ENCODE results near the gene RNF157.

The RNF157 gene

DNA sequence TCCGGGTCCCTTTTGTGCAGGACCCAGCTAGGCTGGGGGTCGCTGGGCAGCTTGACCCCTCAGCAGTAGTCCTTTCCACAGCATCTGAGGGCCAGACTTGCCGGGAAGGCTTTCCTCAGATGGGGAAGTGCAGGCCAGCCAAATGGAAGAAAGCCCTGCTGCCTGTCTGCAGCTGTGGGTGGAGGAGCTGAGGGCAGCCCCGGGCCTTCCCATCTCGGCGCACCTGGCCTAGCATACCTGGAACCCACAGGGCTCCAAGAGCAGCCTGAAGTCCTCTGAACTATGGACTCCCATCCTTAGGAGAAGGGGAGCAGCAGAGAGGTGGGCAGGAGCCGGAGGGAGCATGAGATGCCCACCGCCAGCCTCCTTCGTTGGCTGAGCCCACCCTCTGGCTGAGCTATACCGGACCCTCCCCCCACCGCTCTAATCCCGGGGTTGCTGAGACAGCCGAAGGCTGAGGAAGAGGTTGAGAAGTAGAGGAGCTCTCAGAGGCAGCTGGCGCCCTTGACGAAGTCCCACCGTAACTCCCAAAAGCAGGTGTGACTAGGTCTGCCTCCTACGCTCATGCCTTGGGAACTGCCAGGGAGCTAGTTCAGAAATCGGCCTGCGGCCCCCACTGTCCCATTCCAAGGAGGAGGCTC lies 38.1 kb upstream of the RNF157 start:
- Mint-ChIP-seq H3K4me3 (no peak overlapping the region), H3K27me3 (ENCODE audit: low read depth) (no peaks in the 10 kb centered on the region), H3K36me3 (ENCODE audit: low read depth) (peaks cover 5% of the 10 kb centered on the region), H3K27ac (no peak overlapping the region), H3K9me3 (no peaks in the 10 kb centered on the region), H3K4me1 (peaks cover 4% of the 10 kb centered on the region)
- TF ChIP-seq, protein P1, sequence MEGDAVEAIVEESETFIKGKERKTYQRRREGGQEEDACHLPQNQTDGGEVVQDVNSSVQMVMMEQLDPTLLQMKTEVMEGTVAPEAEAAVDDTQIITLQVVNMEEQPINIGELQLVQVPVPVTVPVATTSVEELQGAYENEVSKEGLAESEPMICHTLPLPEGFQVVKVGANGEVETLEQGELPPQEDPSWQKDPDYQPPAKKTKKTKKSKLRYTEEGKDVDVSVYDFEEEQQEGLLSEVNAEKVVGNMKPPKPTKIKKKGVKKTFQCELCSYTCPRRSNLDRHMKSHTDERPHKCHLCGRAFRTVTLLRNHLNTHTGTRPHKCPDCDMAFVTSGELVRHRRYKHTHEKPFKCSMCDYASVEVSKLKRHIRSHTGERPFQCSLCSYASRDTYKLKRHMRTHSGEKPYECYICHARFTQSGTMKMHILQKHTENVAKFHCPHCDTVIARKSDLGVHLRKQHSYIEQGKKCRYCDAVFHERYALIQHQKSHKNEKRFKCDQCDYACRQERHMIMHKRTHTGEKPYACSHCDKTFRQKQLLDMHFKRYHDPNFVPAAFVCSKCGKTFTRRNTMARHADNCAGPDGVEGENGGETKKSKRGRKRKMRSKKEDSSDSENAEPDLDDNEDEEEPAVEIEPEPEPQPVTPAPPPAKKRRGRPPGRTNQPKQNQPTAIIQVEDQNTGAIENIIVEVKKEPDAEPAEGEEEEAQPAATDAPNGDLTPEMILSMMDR (IDR thresholded peaks at IDR 0.05; ENCODE audit: unreplicated experiment in 3 of 3): no peak

DNA sequence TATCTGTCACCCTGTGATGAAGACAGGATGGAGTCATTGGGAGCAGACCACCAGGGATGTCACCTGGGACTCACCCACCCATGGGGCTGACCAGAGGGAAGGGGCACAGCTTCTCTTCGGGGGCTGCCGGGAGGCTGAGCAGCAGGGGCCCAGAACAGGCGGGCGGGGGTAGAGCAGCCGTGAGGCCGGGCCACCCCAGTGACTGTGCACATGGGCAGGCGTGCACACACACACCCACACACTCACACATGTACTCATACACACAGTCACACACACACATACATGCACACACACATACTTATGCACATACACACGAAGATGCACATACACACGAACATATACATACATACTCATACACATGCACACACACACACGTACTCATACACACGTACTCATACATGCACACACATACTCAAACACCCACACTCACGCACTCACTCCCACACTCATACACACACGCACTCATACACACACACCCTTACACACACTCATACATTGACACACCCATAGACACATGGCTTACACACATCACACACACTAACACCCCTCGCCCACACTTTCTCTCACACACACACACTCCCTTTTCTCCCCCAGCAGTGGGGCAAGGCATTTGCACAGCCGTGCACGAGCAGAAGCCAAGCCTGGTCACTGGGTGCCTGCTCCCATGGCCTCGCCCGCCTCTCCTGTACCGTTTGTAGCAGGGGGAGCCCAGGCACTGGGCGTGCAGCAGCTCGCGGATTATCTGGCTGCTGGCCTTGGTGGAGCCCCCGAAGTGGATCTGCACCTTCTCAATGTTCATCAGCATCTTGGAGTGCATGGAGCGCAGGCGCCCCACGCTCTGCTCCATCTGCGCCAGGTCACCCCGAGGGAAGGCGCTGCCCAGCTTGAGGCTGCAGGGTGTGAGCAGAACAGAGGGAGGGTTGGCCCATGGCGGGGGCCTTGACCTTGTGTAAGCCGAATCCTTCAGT lies 37.3 kb upstream of the RNF157 start:
- Mint-ChIP-seq H3K27ac (no peak overlapping the region), H3K4me1 (peaks cover 8% of the 10 kb centered on the region), H3K4me3 (no peak overlapping the region), H3K36me3 (ENCODE audit: low read depth) (peaks cover 5% of the 10 kb centered on the region), H3K9me3 (no peaks in the 10 kb centered on the region), H3K27me3 (ENCODE audit: low read depth) (no peaks in the 10 kb centered on the region)
- TF ChIP-seq, protein P1 (IDR thresholded peaks at IDR 0.05; ENCODE audit: unreplicated experiment in 3 of 3): no peak

DNA sequence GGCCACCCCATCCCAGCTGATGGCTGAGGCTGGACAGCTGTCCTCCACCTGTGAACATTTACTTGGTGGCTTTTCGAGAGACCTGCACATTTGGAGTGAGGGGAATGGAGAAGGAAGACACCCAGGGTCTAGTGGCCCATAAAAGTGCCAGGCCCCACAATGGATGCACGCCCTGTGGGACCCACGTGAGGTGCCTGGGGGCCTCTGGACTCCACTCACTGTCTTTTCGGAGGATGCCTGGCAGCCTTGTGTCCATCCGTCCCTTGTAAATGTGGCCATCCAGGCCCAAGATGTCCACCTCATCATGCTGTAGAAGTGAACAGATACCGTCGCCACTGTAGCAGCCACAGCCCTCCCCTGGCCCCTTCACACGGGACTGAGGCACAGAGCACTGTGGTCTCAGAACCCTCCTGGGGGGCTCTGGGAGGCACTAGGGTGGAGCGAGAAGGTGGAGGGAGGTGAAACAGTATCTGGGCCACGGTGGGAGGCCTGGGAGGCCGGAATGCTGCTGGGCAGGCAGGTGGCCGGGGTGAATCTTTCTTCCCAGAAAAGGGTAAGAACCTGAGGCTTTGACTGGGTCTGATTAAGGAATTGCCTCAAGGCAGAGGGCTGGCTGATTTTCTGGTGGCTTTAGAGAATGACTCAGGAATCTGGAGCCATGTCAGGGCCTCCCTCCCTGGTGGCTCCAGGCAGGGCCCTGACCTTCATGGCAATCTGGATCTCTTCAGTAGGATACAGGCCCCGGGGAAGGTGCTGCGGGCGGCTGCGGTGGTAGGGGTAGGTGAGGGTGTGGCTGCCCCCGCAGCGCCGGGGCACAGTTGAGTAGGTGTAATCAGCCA lies 36.4 kb upstream of the RNF157 start:
- no peak overlapping the region for H3K4me3 Mint-ChIP-seq
- H3K27me3 Mint-ChIP-seq (ENCODE audit: low read depth): no peaks in the 10 kb centered on the region
- H3K36me3 Mint-ChIP-seq (ENCODE audit: low read depth): peaks cover 5% of the 10 kb centered on the region

DNA sequence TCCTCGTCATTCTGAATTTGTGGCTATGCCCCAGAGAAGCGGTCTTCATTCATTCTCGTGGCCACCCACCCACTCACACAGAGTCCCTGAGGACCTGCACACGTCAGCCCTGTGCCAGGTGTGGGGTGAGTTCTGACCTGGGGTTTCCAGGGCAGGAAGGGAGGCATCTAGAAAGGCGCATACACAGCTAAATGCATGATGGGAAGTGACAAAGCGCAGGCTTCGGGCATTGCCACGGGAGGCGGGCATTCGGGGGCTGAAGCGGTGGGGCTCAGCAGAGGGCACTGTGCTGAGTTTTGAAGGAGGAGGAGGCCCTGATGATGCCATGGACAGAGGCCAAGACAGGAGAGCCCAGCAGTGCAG lies 35.8 kb upstream of the RNF157 start:
- Mint-ChIP-seq H3K36me3 (ENCODE audit: low read depth) (peaks cover 5% of the 10 kb centered on the region), H3K4me3 (no peak overlapping the region), H3K27me3 (ENCODE audit: low read depth) (no peaks in the 10 kb centered on the region), H3K27ac (no peak overlapping the region), H3K9me3 (no peaks in the 10 kb centered on the region), H3K4me1 (peaks cover 7% of the 10 kb centered on the region)
- TF ChIP-seq, protein P1 (IDR thresholded peaks at IDR 0.05; ENCODE audit: unreplicated experiment in 3 of 3): no peak

More for the DNA sequence above, 36.4 kb upstream of the RNF157 start:
- Mint-ChIP-seq H3K9me3 (no peaks in the 10 kb centered on the region), H3K4me1 (peaks cover 5% of the 10 kb centered on the region), H3K27ac (no peak overlapping the region)
- TF ChIP-seq, protein P1 (IDR thresholded peaks at IDR 0.05; ENCODE audit: unreplicated experiment in 3 of 3): no peak

DNA sequence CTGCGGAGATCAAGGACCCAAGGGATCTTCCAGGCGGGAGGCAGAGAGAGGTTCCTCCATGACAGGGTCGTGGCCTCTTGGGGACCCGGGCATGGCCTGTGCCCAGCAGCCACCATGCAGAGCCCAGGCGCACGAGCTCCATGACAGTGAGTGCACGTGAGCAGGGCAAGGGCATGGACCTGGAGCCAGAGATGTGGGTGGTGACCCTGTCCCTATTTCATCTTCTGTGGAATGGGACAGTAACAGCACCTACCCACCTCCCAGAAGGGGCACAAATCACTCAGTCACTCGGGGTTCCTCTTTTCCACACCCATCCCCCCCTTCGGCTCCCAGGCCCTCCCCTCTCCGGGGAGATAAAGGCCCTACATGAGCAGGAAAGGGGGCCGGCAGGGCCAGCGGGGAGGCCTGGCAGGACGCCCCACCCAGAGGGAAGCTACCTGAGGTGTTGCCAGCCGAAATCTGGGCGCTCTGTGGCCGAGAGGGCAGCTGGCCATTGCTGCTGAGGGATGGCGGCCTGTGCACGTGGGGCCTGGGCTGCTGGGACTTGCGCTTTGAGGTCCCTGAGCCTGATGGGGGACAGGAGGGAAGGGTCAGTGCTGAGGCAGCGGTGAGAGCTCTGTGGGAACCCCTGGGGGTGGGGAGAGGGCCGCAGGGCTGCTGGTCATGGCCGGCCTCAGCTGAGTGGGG lies 35.2 kb upstream of the RNF157 start:
- peaks cover 10% of the 10 kb centered on the region for H3K4me1 Mint-ChIP-seq
- TF ChIP-seq, protein P1 (IDR thresholded peaks at IDR 0.05; ENCODE audit: unreplicated experiment in 3 of 3): no peak
- no peaks in the 10 kb centered on the region for H3K27me3 Mint-ChIP-seq (ENCODE audit: low read depth)
- peaks cover 5% of the 10 kb centered on the region for H3K36me3 Mint-ChIP-seq (ENCODE audit: low read depth)
- no peak overlapping the region for H3K27ac Mint-ChIP-seq
- H3K9me3 Mint-ChIP-seq: no peaks in the 10 kb centered on the region
- H3K4me3 Mint-ChIP-seq: no peak overlapping the region
